Lung (tissue), 12 donors: ENCODE data around the gene CAPNS2. TPM values are rescaled to one million over a fixed set of nuclear protein-coding genes. Genes with fewer than 3 reads are reported as not detected.

Experiments used
- ATAC-seq: fragments of 200-7000 bp; cut with Tn5 transposase; one replicate; pipeline ENCODE4 v1.9.1; 2020; ENCODE audit warnings: moderate number of reproducible peaks; ENCODE audit not compliant: insufficient read depth, low FRiP score
- DNase-seq, 3 donors: peaks; one replicate each; pipeline ENCODE4 v3.0.0-alpha.2; 2013 to 2017
- H3K27ac ChIP-seq, 2 donors: one replicate each; pipeline ENCODE4 v1.5.1; 2013; ENCODE audit warnings: mild to moderate bottlenecking in 2 of 2, moderate library complexity in 2 of 2, control low read depth in 1 of 2, inconsistent platforms in 1 of 2, low read depth in 1 of 2, low read length in 1 of 2
- H3K27me3 ChIP-seq, 3 donors: one replicate each; pipeline ENCODE4 v1.5.1; 2013; ENCODE audit warnings: low read length in 2 of 3; ENCODE audit not compliant: control insufficient read depth in 3 of 3, insufficient read depth in 3 of 3
- H3K36me3 ChIP-seq, 4 donors: one replicate each; pipeline ENCODE4 v1.5.1; 2013; ENCODE audit warnings: low read length in 4 of 4, mild to moderate bottlenecking in 1 of 4, moderate library complexity in 1 of 4; ENCODE audit not compliant: control insufficient read depth in 4 of 4, insufficient read depth in 4 of 4
- H3K4me1 ChIP-seq, 5 donors: one replicate each; pipeline ENCODE4 v1.5.1; 2013; ENCODE audit warnings: low read length in 5 of 5, mild to moderate bottlenecking in 2 of 5, moderate library complexity in 1 of 5; ENCODE audit not compliant: control insufficient read depth in 5 of 5, insufficient read depth in 5 of 5
- H3K4me3 ChIP-seq: one replicate; pipeline ENCODE4 v1.5.1; 2013; ENCODE audit warnings: mild to moderate bottlenecking, control low read depth, moderate library complexity
- H3K9ac ChIP-seq, 2 donors: one replicate each; pipeline ENCODE4 v1.5.1; 2013; ENCODE audit warnings: low read length in 2 of 2, control low read depth in 1 of 2; ENCODE audit not compliant: insufficient read depth in 1 of 2
- H3K9me3 ChIP-seq, 4 donors: one replicate each; pipeline ENCODE4 v1.5.1; 2013; ENCODE audit warnings: low read length in 3 of 4, mild to moderate bottlenecking in 1 of 4, moderate library complexity in 1 of 4; ENCODE audit not compliant: control insufficient read depth in 4 of 4, insufficient read depth in 3 of 4
- CTCF ChIP-seq: IDR thresholded peaks from 2 replicates; pipeline ENCODE4 v1.5.1; 2012; ENCODE audit warnings: mild to moderate bottlenecking; ENCODE audit errors: control extremely low read depth, extremely low read depth
- WGBS, 2 donors: extraction: QIAGEN DNeasy Blood & Tissue Kit; methylation state at CpG; one replicate each; pipeline ENCODE4 v1.1.7; 2013; 5-methylcytosine and 5-hydroxymethylcytosine counted together
- polyA plus RNA-seq, 2 donors: library from polyadenylated mRNA; stranded (reverse); fragments of 200-250 nt; gene quantifications; one replicate each; pipeline ENCODE4 v1.2.1, GENCODE V29; 2013
- total RNA-seq, 2 donors: library from RNA; depleted of rRNA in 1 of 2; stranded (reverse); fragments of >200 nt in 1 of 2; gene quantifications; one replicate each; pipeline ENCODE4 v1.2.1, GENCODE V29; 2014 to 2021
- donor health status: control.
- donor health status: control.
- donor health status: Bipolar disorder and iron deficiency.
- donor health status: healthy.
- donor health status: DM: yes; HTN: yes; CAD: no.

Gene CAPNS2
- total and polyA plus RNA-seq, 4 donors, result 0.30 to 3.1 (median 0.81) TPM

GRCh38 chr16:55561319-55561848 is 5.1 kb upstream of the CAPNS2 start:
- 94 to 95% methylated on average over 2 of the region's 2 CpGs for WGBS, 2 donors
- peaks cover 0 to 4% (median 0%) of the 10 kb centered on the region in 4 donors for H3K36me3 ChIP-seq
- no peak for TF ChIP-seq CTCF
- ATAC-seq (no peak), DNase-seq (no peak)
- no peak overlapping the region for H3K4me3 ChIP-seq
- peaks cover 0 to 29% (median 8%) of the 10 kb centered on the region in 5 donors for H3K4me1 ChIP-seq
- no peaks in the 10 kb centered on the region for H3K27me3 ChIP-seq
- H3K27ac ChIP-seq, result no peak overlapping the region
- H3K9me3 ChIP-seq, result no peaks in the 10 kb centered on the region
- H3K9ac ChIP-seq, result no peak overlapping the region

GRCh38 chr16:55562936-55563335 is 3.5 kb upstream of the CAPNS2 start:
- no peak overlapping the region for H3K27ac ChIP-seq
- ATAC-seq (no peak), DNase-seq (no peak)
- H3K4me1 ChIP-seq, result peaks cover 0 to 32% (median 8%) of the 10 kb centered on the region in 5 donors
- H3K9me3 ChIP-seq, result no peaks in the 10 kb centered on the region
- TF ChIP-seq CTCF, result no peak
- H3K4me3 ChIP-seq, result no peak overlapping the region
- H3K27me3 ChIP-seq, result no peaks in the 10 kb centered on the region
- H3K36me3 ChIP-seq, result peaks cover 0 to 4% (median 0%) of the 10 kb centered on the region in 4 donors
- no peak overlapping the region for H3K9ac ChIP-seq
- 64 to 83% methylated on average over 1 of the region's 1 CpG for WGBS, 2 donors

GRCh38 chr16:55563797-55564196 is 2.7 kb upstream of the CAPNS2 start:
- peaks cover 0 to 4% (median 0%) of the 10 kb centered on the region in 4 donors for H3K36me3 ChIP-seq
- no peaks in the 10 kb centered on the region for H3K9me3 ChIP-seq
- no peak overlapping the region for H3K9ac ChIP-seq
- no peak for ATAC-seq
- TF ChIP-seq CTCF, result no peak
- H3K27ac ChIP-seq, result no peak overlapping the region
- H3K4me3 ChIP-seq, result no peak overlapping the region
- no peak for DNase-seq
- no peaks in the 10 kb centered on the region for H3K27me3 ChIP-seq
- WGBS, 2 donors, result 94 to 96% methylated on average over 2 of the region's 2 CpGs
- H3K4me1 ChIP-seq, result peaks cover 2 to 29% (median 5%) of the 10 kb centered on the region in 5 donors

- WGBS, 2 donors, result 47 to 54% methylated on average over 1 of the region's 1 CpG
- no peak overlapping the region for H3K27ac ChIP-seq
- H3K4me1 ChIP-seq, result peaks cover 0 to 22% (median 3%) of the 10 kb centered on the region in 5 donors
- no peaks in the 10 kb centered on the region for H3K9me3 ChIP-seq
- no peak overlapping the region for H3K4me3 ChIP-seq
- H3K36me3 ChIP-seq, result peaks cover 0 to 4% (median 0%) of the 10 kb centered on the region in 4 donors
- no peak overlapping the region for H3K9ac ChIP-seq
- DNase-seq (no peak), ATAC-seq (no peak)
- no peak for TF ChIP-seq CTCF
- H3K27me3 ChIP-seq, result no peaks in the 10 kb centered on the region
These were observed 1.4 kb upstream of the CAPNS2 start for GRCh38 chr16:55565086-55565485.
